H9 (cell line): ENCODE data around the gene SVIP. TPM values are rescaled to one million over a fixed set of nuclear protein-coding genes. Genes with fewer than 3 reads are reported as not detected.

Experiments used
- DNase-seq: peaks from one replicate; pipeline ENCODE4 v3.0.0-alpha.2; 2017
- H2AFZ ChIP-seq: one replicate; pipeline ENCODE4 v1.6.1; 2013; ENCODE audit warnings: mild to moderate bottlenecking, low read length, control low read depth, moderate library complexity
- H2AK5ac ChIP-seq: 2 replicates; pipeline ENCODE4 v1.6.1; 2013; ENCODE audit warnings: low read length, control low read depth, mixed read lengths; ENCODE audit not compliant: insufficient read length
- H2BK120ac ChIP-seq: one replicate; pipeline ENCODE4 v1.6.1; 2013; ENCODE audit warnings: low read depth, mild to moderate bottlenecking, low read length, control low read depth, inconsistent platforms; ENCODE audit not compliant: poor library complexity, severe bottlenecking
- H2BK12ac ChIP-seq: 2 replicates; pipeline ENCODE4 v1.6.1; 2013; ENCODE audit warnings: low read length, control low read depth, mixed read lengths, low read depth; ENCODE audit not compliant: insufficient read length
- H2BK15ac ChIP-seq: 2 replicates; pipeline ENCODE4 v1.6.1; 2013; ENCODE audit warnings: low read depth, low read length, control low read depth
- H2BK20ac ChIP-seq: one replicate; pipeline ENCODE4 v1.6.1; 2013; ENCODE audit warnings: low read depth, mild to moderate bottlenecking, low read length, control low read depth, inconsistent platforms; ENCODE audit not compliant: poor library complexity, severe bottlenecking
- H2BK5ac ChIP-seq: 2 replicates; pipeline ENCODE4 v1.6.1; 2013; ENCODE audit warnings: low read length, control low read depth, mixed read lengths; ENCODE audit not compliant: insufficient read length
- H3K14ac ChIP-seq: 2 replicates; pipeline ENCODE4 v1.6.1; 2013; ENCODE audit warnings: low read length, control low read depth; ENCODE audit not compliant: insufficient read depth
- H3K18ac ChIP-seq: 2 replicates; pipeline ENCODE4 v1.6.1; 2013; ENCODE audit warnings: low read depth, mild to moderate bottlenecking, mixed read lengths, low read length, control low read depth; ENCODE audit not compliant: insufficient read length
- H3K23ac ChIP-seq: 2 replicates; pipeline ENCODE4 v1.6.1; 2013; ENCODE audit warnings: low read length, control low read depth, mixed read lengths, low read depth; ENCODE audit not compliant: insufficient read length
- H3K23me2 ChIP-seq: 2 replicates; pipeline ENCODE4 v1.6.1; 2013; ENCODE audit warnings: low read depth, mild to moderate bottlenecking, mixed read lengths, low read length, control low read depth; ENCODE audit not compliant: insufficient read length, poor library complexity, severe bottlenecking
- H3K27ac ChIP-seq: 2 replicates; pipeline ENCODE4 v1.5.1; 2013; ENCODE audit warnings: low read length, control low read depth, mixed read lengths, low read depth; ENCODE audit not compliant: insufficient read length
- H3K27me3 ChIP-seq: 2 replicates; pipeline ENCODE4 v1.6.1; 2013; ENCODE audit warnings: low read length, control low read depth, inconsistent platforms; ENCODE audit not compliant: insufficient read depth
- H3K4ac ChIP-seq: 2 replicates; pipeline ENCODE4 v1.6.1; 2013; ENCODE audit warnings: low read depth, mild to moderate bottlenecking, control low read depth, inconsistent platforms, low read length, moderate library complexity
- H3K4me1 ChIP-seq: 2 replicates; pipeline ENCODE4 v1.6.1; 2013; ENCODE audit warnings: low read length, control low read depth, inconsistent platforms; ENCODE audit not compliant: insufficient read depth
- H3K4me2 ChIP-seq: 2 replicates; pipeline ENCODE4 v1.6.1; 2013; ENCODE audit warnings: low read length, control low read depth, mixed read lengths; ENCODE audit not compliant: insufficient read length, insufficient read depth
- H3K56ac ChIP-seq: 2 replicates; pipeline ENCODE4 v1.6.1; 2013; ENCODE audit warnings: low read depth, mild to moderate bottlenecking, mixed read lengths, low read length, control low read depth; ENCODE audit not compliant: insufficient read length
- H3K79me1 ChIP-seq: 2 replicates; pipeline ENCODE4 v1.6.1; 2013; ENCODE audit warnings: low read depth, mild to moderate bottlenecking, moderate library complexity, low read length, control low read depth, inconsistent platforms; ENCODE audit not compliant: insufficient read depth, poor library complexity, severe bottlenecking
- H3K79me2 ChIP-seq: 2 replicates; pipeline ENCODE4 v1.6.1; 2013; ENCODE audit warnings: low read length, control low read depth, inconsistent platforms; ENCODE audit not compliant: insufficient read depth
- H3K9ac ChIP-seq: 2 replicates; pipeline ENCODE4 v1.6.1; 2013; ENCODE audit warnings: low read length, control low read depth, mixed read lengths; ENCODE audit not compliant: insufficient read length; ENCODE audit errors: extremely low read depth
- H3K9me3 ChIP-seq: one replicate; pipeline ENCODE4 v1.6.1; 2013; ENCODE audit warnings: low read depth, low read length, inconsistent platforms; ENCODE audit not compliant: control insufficient read depth
- H3T11ph ChIP-seq: one replicate; pipeline ENCODE4 v1.6.1; 2013; ENCODE audit warnings: mild to moderate bottlenecking, low read length, control low read depth, inconsistent platforms
- H4K20me1 ChIP-seq: one replicate; pipeline ENCODE4 v1.6.1; 2013; ENCODE audit not compliant: control insufficient read depth, insufficient read length, insufficient read depth
- H4K5ac ChIP-seq: 2 replicates; pipeline ENCODE4 v1.6.1; 2013; ENCODE audit warnings: low read depth, mild to moderate bottlenecking, mixed read lengths, low read length, control low read depth; ENCODE audit not compliant: insufficient read length
- H4K8ac ChIP-seq: replicated peaks from 2 replicates; pipeline ENCODE4 v1.6.1; 2013; ENCODE audit warnings: low read length, control low read depth, mixed read lengths, low read depth; ENCODE audit not compliant: insufficient read length
- H4K91ac ChIP-seq: 2 replicates; pipeline ENCODE4 v1.6.1; 2013; ENCODE audit warnings: low read depth, mild to moderate bottlenecking, moderate library complexity, mixed read lengths, low read length, control low read depth; ENCODE audit not compliant: insufficient read length
- H3K27ac Mint-ChIP-seq, 3 experiments: 2 replicates in 2 of 3; 3 replicates in 1 of 3; pipeline ENCODE4 v1.8.0; 2020 to 2021; ENCODE audit warnings: mixed read lengths in 3 of 3, mild to moderate bottlenecking in 1 of 3, moderate library complexity in 1 of 3
- H3K27me3 Mint-ChIP-seq: 2 replicates; pipeline ENCODE4 v1.8.0; 2021; ENCODE audit warnings: low read depth, mild to moderate bottlenecking, moderate library complexity, mixed read lengths
- H3K36me3 Mint-ChIP-seq, 3 experiments: 2 replicates in 2 of 3; 3 replicates in 1 of 3; pipeline ENCODE4 v1.8.0; 2020 to 2021; ENCODE audit warnings: low read depth in 3 of 3, mixed read lengths in 3 of 3; ENCODE audit not compliant: insufficient read depth in 1 of 3
- H3K4me1 Mint-ChIP-seq, 2 experiments: 2 replicates each; pipeline ENCODE4 v1.8.0; 2020; ENCODE audit warnings: mixed read lengths in 2 of 2
- H3K4me3 Mint-ChIP-seq, 2 experiments: 2 replicates in 1 of 2; 3 replicates in 1 of 2; pipeline ENCODE4 v1.8.0; 2020 to 2021; ENCODE audit warnings: mild to moderate bottlenecking in 2 of 2, mixed read lengths in 2 of 2, moderate library complexity in 1 of 2
- H3K9me3 Mint-ChIP-seq, 2 experiments: 2 replicates in 1 of 2; 3 replicates in 1 of 2; pipeline ENCODE4 v1.8.0; 2020; ENCODE audit warnings: mild to moderate bottlenecking in 2 of 2, mixed read lengths in 2 of 2, moderate library complexity in 1 of 2
- WGBS: extraction: QIAGEN DNeasy Blood & Tissue Kit; methylation state at CpG from one replicate; pipeline ENCODE4 v1.1.7; 2013; ENCODE audit warnings: missing lambda C conversion rate, low lambda C conversion rate, mixed read lengths; ENCODE audit not compliant: insufficient read length; ENCODE audit errors: extremely low coverage; 5-methylcytosine and 5-hydroxymethylcytosine counted together
- total RNA-seq: library from RNA; stranded (reverse); gene quantifications from 2 replicates; pipeline ENCODE4 v1.2.1, GENCODE V29; 2021
- TF ChIP-seq, protein P1 (sequence below): fragments of 200-600 bp; sonication (generic); conservative IDR thresholded peaks from 3 replicates; pipeline ENCODE4 v1.8.0; 2021; ENCODE audit warnings: antibody characterized with exemption, mild to moderate bottlenecking

The SVIP gene
- total RNA-seq, 1 experiment from 2014 or later = 10.4 TPM

DNA sequence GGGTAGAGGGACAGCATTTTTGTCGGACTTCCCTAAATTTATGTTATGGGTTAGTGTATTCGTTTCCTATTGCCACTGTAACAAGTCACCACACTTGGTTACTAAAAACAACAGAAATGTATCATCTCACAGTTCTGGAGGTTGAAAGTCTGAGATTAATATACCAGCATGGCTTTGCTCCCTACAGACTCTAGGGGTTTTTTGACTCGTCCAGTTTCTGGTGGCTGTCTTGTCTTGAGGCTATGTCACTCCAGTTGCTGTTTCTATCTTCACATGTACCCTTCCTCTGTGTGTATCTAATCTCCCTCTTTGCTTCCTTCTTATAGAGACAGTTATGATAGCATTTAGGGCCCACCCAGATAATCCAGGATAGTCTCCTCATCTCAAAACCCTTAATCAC is 39.7 kb upstream of the SVIP start:
- no peak overlapping the region for H2BK5ac ChIP-seq
- no peaks in the 10 kb centered on the region for H4K20me1 ChIP-seq
- H4K91ac ChIP-seq = no peak overlapping the region
- no peak overlapping the region for H3K14ac ChIP-seq
- H3K79me2 ChIP-seq = no peaks in the 10 kb centered on the region
- TF ChIP-seq, protein P1, sequence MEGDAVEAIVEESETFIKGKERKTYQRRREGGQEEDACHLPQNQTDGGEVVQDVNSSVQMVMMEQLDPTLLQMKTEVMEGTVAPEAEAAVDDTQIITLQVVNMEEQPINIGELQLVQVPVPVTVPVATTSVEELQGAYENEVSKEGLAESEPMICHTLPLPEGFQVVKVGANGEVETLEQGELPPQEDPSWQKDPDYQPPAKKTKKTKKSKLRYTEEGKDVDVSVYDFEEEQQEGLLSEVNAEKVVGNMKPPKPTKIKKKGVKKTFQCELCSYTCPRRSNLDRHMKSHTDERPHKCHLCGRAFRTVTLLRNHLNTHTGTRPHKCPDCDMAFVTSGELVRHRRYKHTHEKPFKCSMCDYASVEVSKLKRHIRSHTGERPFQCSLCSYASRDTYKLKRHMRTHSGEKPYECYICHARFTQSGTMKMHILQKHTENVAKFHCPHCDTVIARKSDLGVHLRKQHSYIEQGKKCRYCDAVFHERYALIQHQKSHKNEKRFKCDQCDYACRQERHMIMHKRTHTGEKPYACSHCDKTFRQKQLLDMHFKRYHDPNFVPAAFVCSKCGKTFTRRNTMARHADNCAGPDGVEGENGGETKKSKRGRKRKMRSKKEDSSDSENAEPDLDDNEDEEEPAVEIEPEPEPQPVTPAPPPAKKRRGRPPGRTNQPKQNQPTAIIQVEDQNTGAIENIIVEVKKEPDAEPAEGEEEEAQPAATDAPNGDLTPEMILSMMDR = no peak
- peaks cover 0 to 4% (median 0%) of the 10 kb centered on the region in 3 experiments; a peak in 1 of 7 replicates for H3K36me3 Mint-ChIP-seq
- no peak overlapping the region for H2BK120ac ChIP-seq
- H2BK15ac ChIP-seq = no peak overlapping the region
- H3K79me1 ChIP-seq = no peaks in the 10 kb centered on the region
- H2AFZ ChIP-seq = no peak overlapping the region
- H3K18ac ChIP-seq = no peak overlapping the region
- no peaks in the 10 kb centered on the region for H3K4me1 Mint-ChIP-seq
- H3K23ac ChIP-seq = no peak overlapping the region
- H3K56ac ChIP-seq = no peak overlapping the region
- H3K27me3 ChIP-seq = no peaks in the 10 kb centered on the region
- no peak overlapping the region for H3K4ac ChIP-seq
- no peaks in the 10 kb centered on the region for H3K27me3 Mint-ChIP-seq
- H2BK20ac ChIP-seq = no peak overlapping the region
- H3K27ac ChIP-seq = no peak overlapping the region
- no peak overlapping the region for H3K27ac Mint-ChIP-seq
- no peak overlapping the region for H4K8ac ChIP-seq
- H4K5ac ChIP-seq = no peak overlapping the region
- WGBS = no CpG with 5 or more reads among the region's 3 CpGs
- peaks cover 1 to 2% of the 10 kb centered on the region in 2 experiments; a peak in 1 of 5 replicates for H3K9me3 Mint-ChIP-seq
- no peak overlapping the region for H3K9ac ChIP-seq
- no peak overlapping the region for H3K4me3 Mint-ChIP-seq
- no peak overlapping the region for H3K4me2 ChIP-seq
- no peak overlapping the region for H2AK5ac ChIP-seq
- H3K23me2 ChIP-seq = no peaks in the 10 kb centered on the region
- H3K4me1 ChIP-seq = no peaks in the 10 kb centered on the region
- no peak overlapping the region for H2BK12ac ChIP-seq
- no peaks in the 10 kb centered on the region for H3K9me3 ChIP-seq
- H3T11ph ChIP-seq = no peak overlapping the region
- DNase-seq = no peak
